ENCODE data around the gene KCNIP3.

KCNIP3 gene

GRCh38 chr2:95278637-95279225 lies 18.4 kb upstream of the KCNIP3 start:
- H3K27ac ChIP-seq (ENCODE audit: low read length), result no peak overlapping the region
- no peak overlapping the region for H3K4me2 ChIP-seq (ENCODE audit: low read length)
- H3K4me1 ChIP-seq (ENCODE audit: low read length), result no peaks in the 10 kb centered on the region
- H2AFZ ChIP-seq (ENCODE audit: low read depth, low read length), result no peak overlapping the region
- H4K20me1 ChIP-seq (ENCODE audit: insufficient read depth, low read length), result no peaks in the 10 kb centered on the region
- no peaks in the 10 kb centered on the region for H3K27me3 ChIP-seq (ENCODE audit: low read depth, low read length)
- no peak overlapping the region for H3K4me3 ChIP-seq (ENCODE audit: low read length)
- no peaks in the 10 kb centered on the region for H3K79me2 ChIP-seq (ENCODE audit: low read length)
- no peak for TF ChIP-seq CTCF (IDR thresholded peaks at IDR 0.05; ENCODE audit: low read depth, low read length)
- no peak for TF ChIP-seq EZH2phosphoT487 (IDR thresholded peaks at IDR 0.05; ENCODE audit: low read depth)
- no peak overlapping the region for H3K9ac ChIP-seq (ENCODE audit: low read length)
- H3K9me3 ChIP-seq (ENCODE audit: insufficient read depth, low read length), result no peaks in the 10 kb centered on the region
- H3K36me3 ChIP-seq (replicated peaks; ENCODE audit: low read depth, low read length), result no peaks in the 10 kb centered on the region

DNA sequence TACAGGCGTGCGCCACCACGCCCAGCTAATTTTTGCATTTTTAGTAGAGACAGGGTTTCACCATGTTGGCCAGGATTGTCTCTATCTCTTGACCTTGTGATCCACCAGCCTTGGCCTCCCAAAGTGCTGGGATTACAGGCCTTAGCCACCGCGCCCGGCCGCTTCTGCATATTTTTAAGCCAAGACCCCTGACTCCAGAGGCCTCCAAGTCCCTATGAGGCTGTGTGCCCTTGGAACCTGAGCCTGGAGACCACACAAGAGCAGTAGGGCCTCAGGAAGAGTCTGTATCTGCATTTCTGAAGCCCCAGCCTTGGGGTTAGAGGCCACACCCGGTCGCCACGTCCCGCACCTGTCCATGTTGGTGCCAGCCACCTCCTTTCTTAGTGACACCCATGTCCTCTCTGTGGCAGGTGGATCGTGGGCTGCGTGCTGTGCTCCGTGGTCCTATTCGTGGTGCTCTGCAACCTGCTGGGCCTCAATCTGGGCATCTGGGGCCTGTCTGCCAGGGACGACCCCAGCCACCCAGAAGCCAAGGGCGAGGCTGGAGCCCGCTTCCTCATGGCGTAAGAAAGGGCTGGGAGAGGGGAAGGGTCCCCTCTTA lies 17.6 kb upstream of the KCNIP3 start:
- Histone ChIP-seq H3K4me3 (ENCODE audit: low read length) (no peak overlapping the region), H3K27me3 (ENCODE audit: low read depth, low read length) (no peaks in the 10 kb centered on the region), H3K9ac (ENCODE audit: low read length) (no peak overlapping the region), H4K20me1 (ENCODE audit: insufficient read depth, low read length) (no peaks in the 10 kb centered on the region), H3K27ac (ENCODE audit: low read length) (no peak overlapping the region), H2AFZ (ENCODE audit: low read depth, low read length) (no peak overlapping the region), H3K36me3 (replicated peaks; ENCODE audit: low read depth, low read length) (no peaks in the 10 kb centered on the region), H3K79me2 (ENCODE audit: low read length) (no peaks in the 10 kb centered on the region), H3K4me1 (ENCODE audit: low read length) (no peaks in the 10 kb centered on the region), H3K4me2 (ENCODE audit: low read length) (no peak overlapping the region), H3K9me3 (ENCODE audit: insufficient read depth, low read length) (no peaks in the 10 kb centered on the region)
- TF ChIP-seq CTCF (IDR thresholded peaks at IDR 0.05; ENCODE audit: low read depth, low read length), result no peak

DNA sequence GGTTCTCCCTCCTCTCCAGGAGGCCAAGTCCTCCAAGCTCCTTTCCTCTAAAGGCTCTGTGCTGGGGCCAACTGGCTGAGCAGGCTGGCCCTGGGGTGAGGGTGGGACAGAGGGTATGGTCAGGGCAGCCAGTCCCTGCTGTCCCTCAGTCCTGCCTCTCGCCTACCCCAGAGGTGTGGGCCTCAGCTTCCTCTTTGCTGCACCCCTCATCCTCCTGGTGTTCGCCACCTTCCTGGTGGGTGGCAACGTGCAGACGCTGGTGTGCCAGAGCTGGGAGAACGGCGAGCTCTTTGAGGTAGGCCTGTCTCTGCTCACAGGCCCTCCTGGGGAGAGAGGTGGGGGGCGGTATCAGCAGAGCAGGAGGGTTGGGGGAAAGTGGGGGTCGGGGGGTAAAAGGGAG lies 16.1 kb upstream of the KCNIP3 start:
- Histone ChIP-seq H3K4me3 (ENCODE audit: low read length) (no peak overlapping the region), H3K4me2 (ENCODE audit: low read length) (no peak overlapping the region), H2AFZ (ENCODE audit: low read depth, low read length) (no peak overlapping the region), H3K27me3 (ENCODE audit: low read depth, low read length) (no peaks in the 10 kb centered on the region), H3K36me3 (replicated peaks; ENCODE audit: low read depth, low read length) (no peaks in the 10 kb centered on the region), H3K9me3 (ENCODE audit: insufficient read depth, low read length) (no peaks in the 10 kb centered on the region), H3K9ac (ENCODE audit: low read length) (no peak overlapping the region), H3K79me2 (ENCODE audit: low read length) (no peaks in the 10 kb centered on the region), H4K20me1 (ENCODE audit: insufficient read depth, low read length) (no peaks in the 10 kb centered on the region), H3K4me1 (ENCODE audit: low read length) (no peaks in the 10 kb centered on the region), H3K27ac (ENCODE audit: low read length) (no peak overlapping the region)
- TF ChIP-seq CTCF (IDR thresholded peaks at IDR 0.05; ENCODE audit: low read depth, low read length) (no peak), EZH2phosphoT487 (IDR thresholded peaks at IDR 0.05; ENCODE audit: low read depth) (no peak)

DNA sequence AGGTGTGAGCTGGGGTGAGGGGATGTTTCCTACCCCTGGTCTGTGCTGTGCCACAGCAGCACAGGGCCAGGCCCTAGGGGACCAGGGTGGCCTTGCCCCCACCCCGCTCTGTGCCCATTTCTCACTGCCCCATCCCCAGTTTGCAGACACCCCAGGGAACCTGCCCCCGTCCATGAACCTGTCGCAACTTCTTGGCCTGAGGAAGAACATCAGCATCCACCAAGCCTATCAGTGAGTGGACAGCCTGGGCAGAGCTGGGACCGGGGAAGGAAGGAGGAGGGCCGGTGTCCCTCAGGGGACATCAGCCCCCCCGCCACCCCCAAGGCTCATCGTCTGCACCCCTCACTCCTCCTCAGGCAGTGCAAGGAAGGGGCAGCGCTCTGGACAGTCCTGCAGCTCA lies 15.4 kb upstream of the KCNIP3 start:
- Histone ChIP-seq H3K4me2 (ENCODE audit: low read length) (no peak overlapping the region), H3K4me3 (ENCODE audit: low read length) (no peak overlapping the region), H3K4me1 (ENCODE audit: low read length) (no peaks in the 10 kb centered on the region), H4K20me1 (ENCODE audit: insufficient read depth, low read length) (no peaks in the 10 kb centered on the region), H2AFZ (ENCODE audit: low read depth, low read length) (no peak overlapping the region), H3K79me2 (ENCODE audit: low read length) (no peaks in the 10 kb centered on the region), H3K9ac (ENCODE audit: low read length) (no peak overlapping the region), H3K36me3 (replicated peaks; ENCODE audit: low read depth, low read length) (no peaks in the 10 kb centered on the region), H3K27ac (ENCODE audit: low read length) (no peak overlapping the region), H3K9me3 (ENCODE audit: insufficient read depth, low read length) (no peaks in the 10 kb centered on the region), H3K27me3 (ENCODE audit: low read depth, low read length) (no peaks in the 10 kb centered on the region)
- TF ChIP-seq CTCF (IDR thresholded peaks at IDR 0.05; ENCODE audit: low read depth, low read length) (no peak), EZH2phosphoT487 (IDR thresholded peaks at IDR 0.05; ENCODE audit: low read depth) (no peak)
